HL-60/S4 treated with retinoic acid at 250 ng/mL for 4 days and 3 days (cell line): ENCODE data around the gene ATXN7.

Experiments used
- in situ Hi-C: fragments of 300-500 bp; cut with MboI; formaldehyde crosslinking; loops from 2 replicates; pipeline ENCODE4 v1.7.0; 2022; ENCODE audit warnings: low sequenced_read_pairs

Gene ATXN7

DNA sequence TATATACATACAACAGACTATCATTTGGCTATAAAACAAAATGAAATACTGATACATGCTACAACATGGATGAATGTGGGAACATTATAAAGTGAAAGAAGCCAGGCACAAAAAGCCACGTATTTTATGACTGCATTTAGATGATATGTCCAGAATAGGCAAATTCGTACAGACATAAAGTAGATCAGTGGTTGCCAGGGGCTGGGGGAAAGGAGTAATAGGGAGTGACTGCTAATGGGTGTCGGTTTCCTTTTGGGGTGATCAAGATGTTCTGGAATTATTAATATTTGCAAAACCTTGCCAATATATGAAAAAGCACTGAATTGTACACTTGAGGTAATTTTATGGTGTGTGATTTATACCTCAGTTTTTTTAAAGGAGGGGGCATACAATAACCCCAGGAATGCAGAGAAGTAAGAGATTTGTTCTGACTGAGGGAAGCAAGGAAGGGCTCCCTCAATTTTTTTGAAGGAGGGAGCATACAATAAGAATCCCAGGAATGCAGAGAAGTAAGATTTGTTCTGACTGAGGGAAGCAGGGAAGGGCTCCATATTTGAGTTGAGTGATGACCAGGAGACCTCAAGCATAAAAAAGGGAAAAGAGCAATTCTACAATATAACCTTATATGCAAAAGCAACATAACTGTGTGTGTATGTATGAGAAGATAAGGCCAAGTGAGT is 153.4 kb downstream of the ATXN7 start:
- in situ Hi-C loops, result no loop called here

DNA sequence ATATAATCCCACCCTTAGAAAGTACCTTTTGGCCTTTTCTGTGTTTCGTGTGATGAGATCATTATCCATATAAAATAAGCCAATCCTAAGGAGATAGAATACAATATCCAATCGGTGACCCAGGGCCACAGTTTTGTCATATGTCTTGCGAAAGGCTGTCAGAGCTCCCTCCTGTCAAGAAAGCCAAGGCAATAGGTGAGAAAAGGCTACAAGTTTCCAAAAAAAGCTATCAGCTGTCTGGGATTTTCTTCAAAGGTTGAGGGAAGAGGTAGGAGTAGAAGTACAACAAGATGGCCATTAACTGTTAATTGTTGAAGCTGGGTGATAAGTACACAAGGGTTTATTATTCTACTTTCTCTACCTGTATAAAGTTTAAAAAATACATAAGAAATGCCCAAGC is 155.6 kb downstream of the ATXN7 start:
- in situ Hi-C loops, result no loop called here

GRCh38 chr3:64019879-64020278 is 156.2 kb downstream of the ATXN7 start:
- in situ Hi-C loops, result no loop called here

DNA sequence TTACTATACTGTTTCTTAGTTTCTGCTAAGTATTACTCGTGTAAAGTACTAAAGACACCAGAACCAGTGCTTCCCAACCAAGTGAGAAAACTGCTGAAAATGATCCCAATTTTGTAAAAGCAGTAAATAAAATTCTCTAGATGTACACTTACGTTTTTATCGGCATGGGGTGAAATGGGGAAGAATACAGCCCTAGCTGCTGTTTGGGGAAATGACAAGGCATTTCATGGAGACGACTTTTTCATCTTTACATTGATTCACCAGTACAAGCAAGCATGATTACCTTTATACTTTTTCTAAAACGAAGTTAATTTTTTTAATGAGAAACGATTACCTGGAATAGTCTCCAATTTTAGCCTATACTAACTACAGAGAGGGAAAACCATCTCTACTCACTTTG is 158.3 kb downstream of the ATXN7 start:
- in situ Hi-C loops, result no loop called here

DNA sequence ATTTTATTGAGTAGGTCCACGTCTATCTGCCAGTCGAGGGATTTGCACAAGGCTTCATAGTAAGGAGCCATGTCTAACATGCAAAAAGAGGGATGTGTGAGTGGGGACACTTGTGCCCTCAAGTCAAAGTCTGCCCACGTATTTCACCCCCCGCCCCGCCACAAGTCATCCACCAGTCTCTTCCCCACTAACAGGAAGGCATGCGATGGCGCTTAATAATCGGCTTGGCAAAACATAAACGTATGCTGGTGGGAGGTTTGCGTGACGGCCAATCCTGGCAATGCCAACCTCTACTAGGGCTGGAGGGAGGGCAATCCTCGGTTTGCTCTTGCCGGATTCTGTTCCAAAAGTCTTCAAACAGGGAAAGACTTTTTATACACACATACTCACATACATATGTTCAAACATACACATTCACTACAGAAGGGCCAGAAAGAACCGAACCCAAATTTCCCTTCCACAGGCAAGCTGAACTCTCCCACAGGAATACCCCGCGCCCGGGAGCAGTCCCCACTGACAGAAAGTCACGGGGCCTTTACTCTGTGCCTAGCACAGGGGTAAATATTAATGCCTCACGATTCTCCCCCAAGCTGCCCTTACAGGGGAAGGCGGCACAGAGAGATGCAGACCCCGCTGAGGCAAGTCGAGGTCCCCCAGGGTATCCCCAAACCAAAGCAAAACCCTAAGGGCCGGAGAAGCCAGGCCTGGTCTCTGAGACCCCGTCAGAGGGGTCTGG is 159.0 kb downstream of the ATXN7 start:
- in situ Hi-C loops, result no loop called here

- in situ Hi-C loops, result no loop called here
Measured at GRCh38 chr3:64023187-64023860, 159.7 kb downstream of the ATXN7 start, which contains the start of gene PSMD6. TSS of gene PSMD6 (minus strand) at chr3:64023494. CDS start at chr3:64023419, 75 bp downstream.

GRCh38 chr3:64023861-64024223 is 160.2 kb downstream of the ATXN7 start:
- in situ Hi-C loops, result no loop called here

GRCh38 chr3:64026346-64026745 is 162.7 kb downstream of the ATXN7 start:
- in situ Hi-C loops, result loop anchor here (25.0 kb wide), 1 partner anchor 436 kb away; no protein-coding TSS in a partner anchor

DNA sequence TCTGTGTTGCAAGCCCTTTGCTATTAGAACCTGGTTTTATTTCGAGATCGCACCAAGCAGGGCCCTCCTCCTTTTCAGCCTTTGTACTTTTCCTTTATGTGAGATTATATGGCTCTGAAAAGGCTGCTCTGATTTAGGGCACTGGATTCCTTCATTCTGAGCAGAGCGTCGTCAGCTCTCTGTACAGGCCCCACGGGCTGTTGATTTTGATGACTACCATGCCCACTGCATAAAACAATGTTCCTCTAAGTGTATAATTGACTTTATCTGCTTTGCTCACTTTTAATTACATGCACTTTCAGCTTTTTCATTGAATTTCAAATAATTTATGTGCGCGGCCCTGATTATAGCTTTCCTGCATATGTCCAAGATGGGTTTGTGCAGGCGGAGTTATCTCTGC is 164.0 kb downstream of the ATXN7 start:
- in situ Hi-C loops, result loop anchor here (25.0 kb wide), 1 partner anchor 435 kb away; no protein-coding TSS in a partner anchor

DNA sequence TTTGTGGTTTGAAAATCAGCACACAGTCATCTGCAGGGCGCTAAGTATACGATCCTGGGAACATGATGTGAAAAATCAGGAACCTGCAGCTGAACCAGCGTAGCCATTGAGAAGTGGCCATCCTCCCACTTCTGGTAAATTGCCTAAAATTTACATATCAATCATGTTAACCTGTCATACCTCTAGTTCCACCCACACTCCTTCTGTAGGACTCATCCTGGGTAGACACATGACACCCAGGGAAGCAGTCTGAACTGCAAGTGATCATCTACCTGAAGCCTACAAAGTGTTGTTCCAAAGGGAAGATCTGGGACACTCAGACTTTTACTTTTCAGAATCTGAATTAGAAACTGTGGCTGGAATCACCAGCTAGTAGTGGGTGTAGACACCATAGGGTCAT is 165.1 kb downstream of the ATXN7 start:
- in situ Hi-C loops, result loop anchor here (25.0 kb wide), 1 partner anchor 434 kb away; no protein-coding TSS in a partner anchor

DNA sequence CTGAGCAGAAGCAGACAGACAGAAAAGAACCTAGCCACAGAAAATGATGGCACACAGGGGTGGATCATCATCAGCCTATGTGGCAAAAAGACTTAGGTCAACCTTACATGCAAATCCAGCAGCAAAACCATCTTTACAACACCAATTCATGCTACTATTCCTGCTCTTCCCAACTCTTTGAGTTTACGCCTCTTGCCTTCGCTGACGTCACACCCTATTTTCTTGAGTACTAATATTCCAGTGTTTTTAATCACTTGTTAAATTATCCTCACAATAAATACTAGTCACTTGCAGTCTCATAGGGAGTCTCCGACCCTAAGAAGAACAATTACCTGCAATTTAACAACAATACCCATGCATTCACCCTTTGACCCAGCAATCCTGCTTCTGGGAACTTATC is 165.6 kb downstream of the ATXN7 start:
- in situ Hi-C loops, result loop anchor here (25.0 kb wide), 1 partner anchor 433 kb away; no protein-coding TSS in a partner anchor

- in situ Hi-C loops, result loop anchor here (25.0 kb wide), 1 partner anchor 432 kb away; no protein-coding TSS in a partner anchor
Measured at GRCh38 chr3:64030741-64031140, 167.1 kb downstream of the ATXN7 start.

- in situ Hi-C loops, result loop anchor here (25.0 kb wide), 1 partner anchor 430 kb away; no protein-coding TSS in a partner anchor
Measured at GRCh38 chr3:64031540-64032508, 168.2 kb downstream of the ATXN7 start.

GRCh38 chr3:64033069-64033468 is 169.4 kb downstream of the ATXN7 start:
- in situ Hi-C loops, result loop anchor here (25.0 kb wide), 1 partner anchor 429 kb away; no protein-coding TSS in a partner anchor

DNA sequence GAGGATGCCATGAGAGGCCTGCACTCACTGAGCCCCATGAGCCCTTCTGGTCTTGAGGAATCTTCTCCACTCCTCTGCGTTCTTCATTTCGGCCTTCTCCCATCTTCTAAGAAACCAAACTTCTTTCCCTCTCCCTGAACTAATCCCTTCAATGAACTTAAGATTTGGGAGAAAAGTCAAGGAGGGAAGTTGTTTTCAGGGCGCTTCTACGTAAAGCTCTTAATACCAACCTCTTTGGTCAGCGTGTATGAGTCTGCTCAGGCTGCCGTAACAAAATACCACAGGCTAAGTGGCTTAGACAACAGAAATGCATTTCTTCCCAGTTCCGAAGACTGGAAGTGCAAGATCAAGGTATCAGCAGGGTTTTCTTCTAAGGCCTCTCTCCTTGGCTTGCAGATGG is 173.4 kb downstream of the ATXN7 start:
- in situ Hi-C loops, result loop anchor here (25.0 kb wide), 1 partner anchor 425 kb away; no protein-coding TSS in a partner anchor

DNA sequence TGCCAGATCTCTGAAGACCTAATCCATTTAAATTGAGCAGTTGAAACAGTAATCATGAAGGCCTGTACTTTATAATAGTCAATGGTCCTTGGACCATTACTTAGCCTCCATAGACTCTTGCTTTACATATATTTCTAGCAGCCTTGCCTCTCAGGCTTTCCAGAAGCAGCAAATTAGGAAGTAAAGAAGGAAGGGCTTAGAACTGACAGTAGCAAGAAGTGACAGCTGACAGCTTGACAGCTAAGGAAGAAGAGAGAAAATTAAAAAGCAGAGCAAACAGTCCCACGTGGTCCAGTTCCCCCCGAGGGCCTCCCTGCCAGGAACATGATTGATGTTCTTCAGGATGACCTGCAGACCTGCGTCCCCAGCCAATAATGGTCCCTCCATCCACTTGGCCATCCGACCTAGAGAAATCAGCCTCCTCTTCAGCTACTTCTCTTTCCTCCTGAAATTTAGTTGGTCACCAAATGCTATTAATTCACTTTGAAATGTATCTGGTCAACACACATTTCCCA is 174.6 kb downstream of the ATXN7 start:
- in situ Hi-C loops, result loop anchor here (25.0 kb wide), 1 partner anchor 424 kb away; no protein-coding TSS in a partner anchor

DNA sequence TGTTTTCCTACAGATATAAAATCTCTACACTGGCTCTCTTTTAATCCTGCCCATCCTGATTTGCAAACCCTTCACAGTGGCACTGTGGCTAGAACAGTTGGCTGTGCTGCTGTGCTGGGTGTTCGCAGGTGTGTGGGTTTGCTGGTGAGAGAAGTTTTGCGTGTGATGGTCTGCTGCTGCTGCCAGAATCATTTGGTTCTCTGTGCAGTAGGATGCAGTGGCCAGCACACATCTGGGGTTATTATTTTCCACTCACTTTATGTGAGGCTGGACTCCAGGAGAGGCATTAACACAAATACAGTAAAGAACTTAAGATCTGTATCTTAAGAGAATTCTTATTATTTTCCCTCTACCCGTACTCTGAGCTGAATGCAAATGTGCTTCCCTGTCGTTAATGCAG is 175.7 kb downstream of the ATXN7 start:
- in situ Hi-C loops, result loop anchor here (25.0 kb wide), 1 partner anchor 423 kb away; no protein-coding TSS in a partner anchor

GRCh38 chr3:64039981-64040733 is 176.5 kb downstream of the ATXN7 start:
- in situ Hi-C loops, result loop anchor here (25.0 kb wide), 1 partner anchor 422 kb away; no protein-coding TSS in a partner anchor

DNA sequence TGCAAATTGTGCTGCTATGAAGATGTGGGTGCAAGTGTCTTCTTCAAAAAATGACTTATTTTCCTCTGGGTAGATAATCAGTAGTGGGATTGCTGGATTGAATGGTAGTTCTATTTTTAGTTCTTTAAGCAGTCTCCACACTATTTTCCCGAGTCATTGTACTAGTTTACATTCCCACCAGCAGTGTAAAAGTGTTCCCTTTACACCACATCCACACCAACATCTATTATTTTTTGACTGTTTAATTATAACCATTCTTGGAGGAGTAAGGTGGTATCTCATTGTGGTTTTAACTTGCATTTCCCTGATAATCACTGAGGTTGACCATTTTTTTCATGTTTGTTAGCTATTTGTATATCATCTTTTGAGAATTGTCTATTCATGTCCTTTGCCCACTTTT is 179.3 kb downstream of the ATXN7 start:
- in situ Hi-C loops, result loop anchor here (25.0 kb wide), 1 partner anchor 419 kb away; no protein-coding TSS in a partner anchor
